GM19099 (cell line): ENCODE measurements around the gene GINS2.
A peak's percentile ranks its signal among the peaks of the same experiment; 100 is the strongest.

Experiments
- POLR2A ChIP-seq: IDR thresholded peaks from 3 replicates; pipeline ENCODE4 v1.6.1; 2011; ENCODE audit warnings: low read depth; ENCODE audit not compliant: insufficient read length; ENCODE audit errors: extremely low read depth

GINS2 gene

GRCh38 chr16:85686912-85687591 lies 1.7 kb downstream of the GINS2 start:
- TF ChIP-seq POLR2A: peak; percentile 16

GRCh38 chr16:85685251-85685650 lies 3.5 kb downstream of the GINS2 start:
- TF ChIP-seq POLR2A: no peak

- TF ChIP-seq POLR2A: no peak
Measured at GRCh38 chr16:85683363-85683762, 5.4 kb downstream of the GINS2 start.

GRCh38 chr16:85682516-85682915 lies 6.2 kb downstream of the GINS2 start:
- no peak for TF ChIP-seq POLR2A

- no peak for TF ChIP-seq POLR2A
Measured at GRCh38 chr16:85681255-85681654, 7.5 kb downstream of the GINS2 start.

GRCh38 chr16:85680352-85680944 lies 8.3 kb downstream of the GINS2 start:
- TF ChIP-seq POLR2A: no peak

- no peak for TF ChIP-seq POLR2A
Measured at GRCh38 chr16:85679870-85680269, 8.9 kb downstream of the GINS2 start.

GRCh38 chr16:85678821-85679220 lies 9.9 kb downstream of the GINS2 start:
- no peak for TF ChIP-seq POLR2A

GRCh38 chr16:85678016-85678415 lies 10.7 kb downstream of the GINS2 start:
- TF ChIP-seq POLR2A: no peak

GRCh38 chr16:85677383-85677967 lies 11.3 kb downstream of the GINS2 start:
- TF ChIP-seq POLR2A: no peak

GRCh38 chr16:85676466-85676865 lies 12.3 kb downstream of the GINS2 start:
- TF ChIP-seq POLR2A: no peak

- TF ChIP-seq POLR2A: no peak
Measured at GRCh38 chr16:85675251-85675874, 13.4 kb downstream of the GINS2 start.

GRCh38 chr16:85674828-85675227 lies 13.9 kb downstream of the GINS2 start:
- no peak for TF ChIP-seq POLR2A

GRCh38 chr16:85674418-85674755 lies 14.4 kb downstream of the GINS2 start:
- TF ChIP-seq POLR2A: no peak

GRCh38 chr16:85673529-85674417 lies 15.0 kb downstream of the GINS2 start:
- no peak for TF ChIP-seq POLR2A
